Mesendoderm (in vitro differentiated cells): ENCODE data around the gene PITPNM1.

Source experiments
- DNase-seq: peaks from one replicate; pipeline ENCODE4 v3.0.0; 2013
- H2AK5ac ChIP-seq: 2 replicates; pipeline ENCODE4 v1.6.1; 2013; ENCODE audit warnings: low read length, inconsistent platforms
- H2BK120ac ChIP-seq: 2 replicates; pipeline ENCODE4 v1.6.1; 2013; ENCODE audit warnings: low read depth, mild to moderate bottlenecking, low read length, moderate library complexity, mixed read lengths
- H2BK15ac ChIP-seq: replicated peaks from 2 replicates; pipeline ENCODE4 v1.6.1; 2013; ENCODE audit warnings: low read depth, mild to moderate bottlenecking, moderate library complexity
- H2BK5ac ChIP-seq: 2 replicates; pipeline ENCODE4 v1.6.1; 2013; ENCODE audit warnings: low read length, inconsistent platforms
- H3K18ac ChIP-seq: 2 replicates; pipeline ENCODE4 v1.6.1; 2013; ENCODE audit warnings: mild to moderate bottlenecking, low read length, mixed read lengths
- H3K23ac ChIP-seq: one replicate; pipeline ENCODE4 v1.6.1; 2013; ENCODE audit warnings: low read length
- H3K27ac ChIP-seq: 2 replicates; pipeline ENCODE4 v1.5.1; 2013; ENCODE audit warnings: low read depth, mild to moderate bottlenecking, inconsistent platforms, low read length, moderate library complexity
- H3K27me3 ChIP-seq: 2 replicates; pipeline ENCODE4 v1.6.1; 2013; ENCODE audit warnings: low read length, control low read depth, mild to moderate bottlenecking, inconsistent platforms; ENCODE audit not compliant: insufficient read depth, poor library complexity
- H3K36me3 ChIP-seq: 2 replicates; pipeline ENCODE4 v1.6.1; 2013; ENCODE audit warnings: low read length, inconsistent platforms; ENCODE audit not compliant: control insufficient read depth, insufficient read depth
- H3K4ac ChIP-seq: one replicate; pipeline ENCODE4 v1.6.1; 2013; ENCODE audit warnings: low read depth, mild to moderate bottlenecking, low read length, moderate library complexity
- H3K4me1 ChIP-seq: 2 replicates; pipeline ENCODE4 v1.6.1; 2013; ENCODE audit warnings: low read depth, low read length, inconsistent platforms; ENCODE audit not compliant: control insufficient read depth
- H3K4me2 ChIP-seq: 2 replicates; pipeline ENCODE4 v1.6.1; 2013; ENCODE audit warnings: low read length
- H3K4me3 ChIP-seq: 2 replicates; pipeline ENCODE4 v1.5.1; 2013; ENCODE audit warnings: mild to moderate bottlenecking, low read length
- H3K56ac ChIP-seq: one replicate; pipeline ENCODE4 v1.6.1; 2013; ENCODE audit warnings: low read length
- H3K79me1 ChIP-seq: 2 replicates; pipeline ENCODE4 v1.6.1; 2013; ENCODE audit warnings: low read length, inconsistent platforms
- H3K79me2 ChIP-seq: 2 replicates; pipeline ENCODE4 v1.6.1; 2013; ENCODE audit warnings: mild to moderate bottlenecking, low read length; ENCODE audit not compliant: control insufficient read depth, insufficient read depth
- H3K9ac ChIP-seq: 2 replicates; pipeline ENCODE4 v1.6.1; 2013; ENCODE audit warnings: low read length, inconsistent platforms
- H4K5ac ChIP-seq: one replicate; pipeline ENCODE4 v1.6.1; 2013; ENCODE audit warnings: low read length
- H4K8ac ChIP-seq: one replicate; pipeline ENCODE4 v1.6.1; 2013; ENCODE audit warnings: low read depth, mild to moderate bottlenecking, control low read depth, low read length, moderate library complexity
- WGBS: extraction: QIAGEN DNeasy Blood & Tissue Kit; methylation state at CpG from one replicate; pipeline ENCODE4 v1.1.7; 2013; ENCODE audit warnings: low lambda C conversion rate, missing lambda C conversion rate; ENCODE audit not compliant: insufficient coverage; ENCODE audit errors: extremely low coverage; 5-methylcytosine and 5-hydroxymethylcytosine counted together

The PITPNM1 gene

GRCh38 chr11:67456068-67456705, 49.0 kb downstream of the PITPNM1 start:
- Histone ChIP-seq H3K79me1 (no peaks in the 10 kb centered on the region), H3K27ac (no peak overlapping the region), H3K79me2 (no peaks in the 10 kb centered on the region), H2BK5ac (no peak overlapping the region), H2BK15ac (no peak overlapping the region), H3K4me3 (no peak overlapping the region), H3K4ac (no peak overlapping the region), H3K27me3 (no peaks in the 10 kb centered on the region), H2AK5ac (no peak overlapping the region), H3K4me2 (no peak overlapping the region), H3K23ac (no peak overlapping the region), H3K56ac (no peak overlapping the region), H3K4me1 (no peaks in the 10 kb centered on the region), H4K5ac (no peak overlapping the region), H2BK120ac (no peak overlapping the region), H4K8ac (no peak overlapping the region), H3K18ac (no peak overlapping the region), H3K9ac (no peak overlapping the region), H3K36me3 (no peaks in the 10 kb centered on the region)
- no CpG with 5 or more reads among the region's 25 CpGs for WGBS
- no peak for DNase-seq

- Histone ChIP-seq H2BK120ac (no peak within 1 kb of the TSS), H3K27ac (no peak within 1 kb of the TSS), H4K8ac (no peak within 1 kb of the TSS), H3K27me3 (no peaks in the 10 kb centered on the region), H3K9ac (no peak within 1 kb of the TSS), H3K4ac (no peak within 1 kb of the TSS), H3K4me3 (no peak within 1 kb of the TSS), H3K23ac (no peak within 1 kb of the TSS), H3K4me2 (no peak within 1 kb of the TSS), H3K79me1 (no peaks in the 10 kb centered on the region), H2AK5ac (no peak within 1 kb of the TSS), H3K36me3 (no peaks in the 10 kb centered on the region), H3K56ac (no peak within 1 kb of the TSS), H3K18ac (no peak within 1 kb of the TSS), H3K4me1 (no peaks in the 10 kb centered on the region), H2BK5ac (no peak within 1 kb of the TSS), H4K5ac (no peak within 1 kb of the TSS), H2BK15ac (no peak within 1 kb of the TSS), H3K79me2 (no peaks in the 10 kb centered on the region)
- no CpG with 5 or more reads among the region's 3 CpGs for WGBS
- DNase-seq = no peak
Observed at GRCh38 chr11:67455054-67455453, 50.1 kb downstream of the PITPNM1 start, which contains the start of gene CABP4. TSS of gene CABP4 (plus strand) at chr11:67455354. CDS start at chr11:67455424, 70 bp downstream.

GRCh38 chr11:67453816-67454732, 51.1 kb downstream of the PITPNM1 start:
- no peak overlapping the region for H3K56ac ChIP-seq
- H3K18ac ChIP-seq = no peak overlapping the region
- DNase-seq = no peak
- no peak overlapping the region for H4K5ac ChIP-seq
- no peak overlapping the region for H4K8ac ChIP-seq
- H3K79me2 ChIP-seq = no peaks in the 10 kb centered on the region
- no peak overlapping the region for H2BK120ac ChIP-seq
- H3K79me1 ChIP-seq = no peaks in the 10 kb centered on the region
- H3K9ac ChIP-seq = no peak overlapping the region
- no peak overlapping the region for H3K23ac ChIP-seq
- WGBS = no CpG with 5 or more reads among the region's 21 CpGs
- no peak overlapping the region for H3K27ac ChIP-seq
- H3K27me3 ChIP-seq = no peaks in the 10 kb centered on the region
- no peaks in the 10 kb centered on the region for H3K36me3 ChIP-seq
- no peak overlapping the region for H2BK15ac ChIP-seq
- H3K4me1 ChIP-seq = no peaks in the 10 kb centered on the region
- no peak overlapping the region for H3K4ac ChIP-seq
- H2BK5ac ChIP-seq = no peak overlapping the region
- no peak overlapping the region for H2AK5ac ChIP-seq
- no peak overlapping the region for H3K4me3 ChIP-seq
- H3K4me2 ChIP-seq = no peak overlapping the region

- no peak within 1 kb of the TSS for H4K5ac ChIP-seq
- H3K4me2 ChIP-seq = no peak within 1 kb of the TSS
- no peak within 1 kb of the TSS for H3K23ac ChIP-seq
- H3K4me1 ChIP-seq = no peaks in the 10 kb centered on the region
- H3K79me2 ChIP-seq = no peaks in the 10 kb centered on the region
- no peak within 1 kb of the TSS for H2BK15ac ChIP-seq
- no peak within 1 kb of the TSS for H3K9ac ChIP-seq
- no peak within 1 kb of the TSS for H2AK5ac ChIP-seq
- H3K4ac ChIP-seq = no peak within 1 kb of the TSS
- H3K79me1 ChIP-seq = no peaks in the 10 kb centered on the region
- no peak within 1 kb of the TSS for H3K27ac ChIP-seq
- DNase-seq = no peak
- H3K27me3 ChIP-seq = no peaks in the 10 kb centered on the region
- no peak within 1 kb of the TSS for H3K56ac ChIP-seq
- no peak within 1 kb of the TSS for H4K8ac ChIP-seq
- no peak within 1 kb of the TSS for H2BK120ac ChIP-seq
- no peak within 1 kb of the TSS for H3K4me3 ChIP-seq
- WGBS = no CpG with 5 or more reads among the region's 33 CpGs
- no peak within 1 kb of the TSS for H3K18ac ChIP-seq
- H3K36me3 ChIP-seq = no peaks in the 10 kb centered on the region
- H2BK5ac ChIP-seq = no peak within 1 kb of the TSS
Observed at GRCh38 chr11:67452141-67452952, 52.8 kb downstream of the PITPNM1 start, which contains the start of gene GPR152. TSS of gene GPR152 (minus strand) at chr11:67452729. CDS start at chr11:67452724, 5 bp downstream.

GRCh38 chr11:67451658-67451976, 53.5 kb downstream of the PITPNM1 start:
- Histone ChIP-seq H3K4me3 (no peak overlapping the region), H3K79me2 (no peaks in the 10 kb centered on the region), H3K4me2 (no peak overlapping the region), H2BK5ac (no peak overlapping the region), H3K23ac (no peak overlapping the region), H3K27me3 (no peaks in the 10 kb centered on the region), H3K36me3 (no peaks in the 10 kb centered on the region), H3K18ac (no peak overlapping the region), H3K27ac (no peak overlapping the region), H3K4ac (no peak overlapping the region), H3K4me1 (no peaks in the 10 kb centered on the region), H4K8ac (no peak overlapping the region), H3K79me1 (no peaks in the 10 kb centered on the region), H3K9ac (no peak overlapping the region), H4K5ac (no peak overlapping the region), H2BK120ac (no peak overlapping the region), H3K56ac (no peak overlapping the region), H2AK5ac (no peak overlapping the region), H2BK15ac (no peak overlapping the region)
- no peak for DNase-seq
- WGBS = no CpG with 5 or more reads among the region's 14 CpGs
